B cell (primary cell): ENCODE results near the gene STN1.

Experiments used
- CTCF ChIP-seq: fragments of 200-600 bp; IDR thresholded peaks from one replicate; pipeline ENCODE4 v1.8.0; 2022; ENCODE audit warnings: antibody characterized with exemption, mild to moderate bottlenecking
- EZH2 ChIP-seq: IDR thresholded peaks from 2 replicates; pipeline ENCODE4 v1.6.1; 2012; ENCODE audit warnings: borderline replicate concordance, low read depth, mild to moderate bottlenecking, moderate library complexity, low read length; ENCODE audit not compliant: insufficient read depth, poor library complexity, severe bottlenecking

- TF ChIP-seq CTCF (no peak), EZH2 (no peak)
Measured at GRCh38 chr10:103847346-103847745, 70.6 kb downstream of the STN1 start.
